Heart left ventricle (tissue), 16 donors: ENCODE data around the gene R3HDM2. TPM values are rescaled to one million over a fixed set of nuclear protein-coding genes. Genes with fewer than 3 reads are reported as not detected.

Source experiments
- ATAC-seq, 4 donors: fragments of 200-7000 bp; cut with Tn5 transposase; one replicate each; pipeline ENCODE4 v1.9.1; 2020 to 2022; ENCODE audit warnings: moderate library complexity in 4 of 4, mild to moderate bottlenecking in 3 of 4, moderate number of reproducible peaks in 1 of 4
- DNase-seq, 5 donors: peaks; one replicate each; pipeline ENCODE4 v3.0.0-alpha.2; 2020
- H3K27ac ChIP-seq, 12 donors: fragments of 200-600 bp; sonication (generic) in 4 of 12; one replicate each; pipeline versions ENCODE4 v1.5.0 to v1.8.0; 2016 to 2022; ENCODE audit warnings: mild to moderate bottlenecking in 2 of 12
- H3K27me3 ChIP-seq, 9 donors: fragments of 200-600 bp; sonication (generic) in 2 of 9; one replicate each; pipeline versions ENCODE4 v1.5.1 to v1.8.0; 2016 to 2022; ENCODE audit warnings: mild to moderate bottlenecking in 3 of 9
- H3K36me3 ChIP-seq, 9 donors: fragments of 200-600 bp; sonication (generic) in 2 of 9; one replicate each; pipeline versions ENCODE4 v1.5.0 to v1.8.0; 2018 to 2022; ENCODE audit warnings: mild to moderate bottlenecking in 2 of 9
- H3K4me1 ChIP-seq, 12 donors: fragments of 200-600 bp; sonication (generic) in 4 of 12; one replicate each; pipeline versions ENCODE4 v1.5.0 to v1.8.0; 2016 to 2022; ENCODE audit warnings: mild to moderate bottlenecking in 3 of 12
- H3K4me3 ChIP-seq, 12 donors: fragments of 200-600 bp; sonication (generic) in 4 of 12; one replicate each; pipeline versions ENCODE4 v1.5.0 to v1.8.0; 2017 to 2022; ENCODE audit warnings: mild to moderate bottlenecking in 9 of 12, moderate library complexity in 4 of 12
- H3K9me3 ChIP-seq, 12 donors: fragments of 200-600 bp; sonication (generic) in 4 of 12; one replicate each; pipeline versions ENCODE4 v1.5.0 to v1.8.0; 2016 to 2022; ENCODE audit warnings: mild to moderate bottlenecking in 1 of 12
- CTCF ChIP-seq, 12 donors: fragments of 200-600 bp; sonication (generic) in 4 of 12; IDR thresholded peaks; one replicate each; pipeline versions ENCODE4 v1.5.0 to v1.8.0; 2018 to 2022; ENCODE audit warnings: antibody characterized with exemption in 12 of 12, mild to moderate bottlenecking in 5 of 12
- POLR2A ChIP-seq, 2 donors: fragments of 450-650 bp; IDR thresholded peaks; one replicate each; pipeline ENCODE4 v1.6.1; 2017; ENCODE audit warnings: antibody characterized with exemption in 2 of 2, mild to moderate bottlenecking in 2 of 2, moderate library complexity in 2 of 2
- WGBS, 4 donors: extraction: QIAGEN DNeasy Blood & Tissue Kit in 2 of 4; methylation state at CpG; one replicate each; pipeline versions ENCODE4 v1.1.5 to v1.1.7; 2013 to 2018; 5-methylcytosine and 5-hydroxymethylcytosine counted together
- intact Hi-C, 10 donors: fragments of 100-400 bp; cut with DNase I; formaldehyde crosslinking; loops; one replicate each; pipeline versions ENCODE4 v1.11.1 to v1.14.2; 2022
- polyA plus RNA-seq, 2 donors: library from polyadenylated mRNA; stranded (reverse); fragments of 200-250 nt; gene quantifications; one replicate each; pipeline ENCODE4 v1.2.3, GENCODE V29; 2013
- total RNA-seq, 9 donors: library from RNA; depleted of rRNA in 2 of 9; stranded (reverse); fragments of >200 nt in 2 of 9; fragmentation: NEBNext Ultra II Directional in 3 of 9; extraction: Animal tissue kit (Norgen Biotek cat#: 25700) in 3 of 9; gene quantifications; one replicate each; pipeline versions ENCODE4 v1.1.0 to v1.2.4, GENCODE V29; 2016 to 2023
- donor health status: ischemic (EF 13 %, LVEDD 7.1; RV severe dilation, severe dysfunction).
- donor health status: healthy with polysubstance abuse.
- donor health status: DM: no; HTN: yes; CAD: no.
- donor health status: DM: no; HTN: no; CAD: no.
- donor health status: ischemic (EF 25% LVEDD 6.9; RV normal size, moderate dysfunction).
- donor health status: ischemic (EF 25% LVEDD 5.7; RV mildly dilated, moderate dysfunction).
- donor health status: healthy.
- donor health status: DM: yes; HTN: yes; CAD: no.
- donor health status: ischemic (EF 35%, LVEDD 5.7; RV mildly dilated, moderate dysfunction).
- donor health status: nonischemic (EF 11% LVEDD 7.7; RV severe dilation, severe dysfunction).
- donor health status: DM: yes; HTN: yes; CAD: no.
- donor health status: PGD.
- donor health status: ischemic (EF 29% LVEDD 5.4; RV normal size, mild dysfunction).
- donor health status: nonischemic (EF 23%, LVEDD 6.1; RV moderate dilation, normal function).

The R3HDM2 gene
- total and polyA plus RNA-seq, 11 donors: 12.7 to 102 (median 59.8) TPM

DNA sequence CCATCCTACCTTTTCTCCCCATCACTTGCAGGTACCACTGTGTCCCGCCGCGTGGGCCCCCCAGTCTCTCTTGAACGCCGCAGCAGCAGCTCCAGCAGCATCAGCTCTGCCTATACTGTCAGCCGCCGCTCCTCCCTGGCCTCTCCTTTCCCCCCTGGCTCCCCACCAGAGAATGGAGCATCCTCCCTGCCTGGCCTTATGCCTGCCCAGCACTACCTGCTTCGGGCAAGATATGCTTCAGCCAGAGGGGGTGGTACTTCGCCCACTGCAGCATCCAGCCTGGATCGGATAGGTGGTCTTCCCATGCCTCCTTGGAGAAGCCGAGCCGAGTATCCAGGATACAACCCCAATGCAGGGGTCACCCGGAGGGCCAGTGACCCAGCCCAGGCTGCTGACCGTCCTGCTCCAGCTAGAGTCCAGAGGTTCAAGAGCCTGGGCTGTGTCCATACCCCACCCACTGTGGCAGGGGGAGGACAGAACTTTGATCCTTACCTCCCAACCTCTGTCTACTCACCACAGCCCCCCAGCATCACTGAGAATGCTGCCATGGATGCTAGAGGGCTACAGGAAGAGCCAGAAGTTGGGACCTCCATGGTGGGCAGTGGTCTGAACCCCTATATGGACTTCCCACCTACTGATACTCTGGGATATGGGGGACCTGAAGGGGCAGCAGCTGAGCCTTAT, 39.6 kb upstream of the R3HDM2 start:
- Histone ChIP-seq H3K27me3 (peaks cover 4 to 41% (median 22%) of the 10 kb centered on the region in 9 donors), H3K4me3 (no peak overlapping the region), H3K9me3 (no peaks in the 10 kb centered on the region), H3K27ac (no peak overlapping the region), H3K4me1 (peaks cover 0 to 15% (median 5%) of the 10 kb centered on the region in 12 donors), H3K36me3 (peaks cover 0 to 72% (median 0%) of the 10 kb centered on the region in 9 donors)
- intact Hi-C loops: no loop called here
- DNase-seq: no peak
- WGBS, 4 donors: 86 to 94% (median 93%) methylated on average over 9 to 14 of the region's 14 CpGs
- ATAC-seq: no peak
- TF ChIP-seq POLR2A (IDR thresholded peaks at IDR 0.05) (no peak), CTCF (IDR thresholded peaks at IDR 0.05) (no peak)

DNA sequence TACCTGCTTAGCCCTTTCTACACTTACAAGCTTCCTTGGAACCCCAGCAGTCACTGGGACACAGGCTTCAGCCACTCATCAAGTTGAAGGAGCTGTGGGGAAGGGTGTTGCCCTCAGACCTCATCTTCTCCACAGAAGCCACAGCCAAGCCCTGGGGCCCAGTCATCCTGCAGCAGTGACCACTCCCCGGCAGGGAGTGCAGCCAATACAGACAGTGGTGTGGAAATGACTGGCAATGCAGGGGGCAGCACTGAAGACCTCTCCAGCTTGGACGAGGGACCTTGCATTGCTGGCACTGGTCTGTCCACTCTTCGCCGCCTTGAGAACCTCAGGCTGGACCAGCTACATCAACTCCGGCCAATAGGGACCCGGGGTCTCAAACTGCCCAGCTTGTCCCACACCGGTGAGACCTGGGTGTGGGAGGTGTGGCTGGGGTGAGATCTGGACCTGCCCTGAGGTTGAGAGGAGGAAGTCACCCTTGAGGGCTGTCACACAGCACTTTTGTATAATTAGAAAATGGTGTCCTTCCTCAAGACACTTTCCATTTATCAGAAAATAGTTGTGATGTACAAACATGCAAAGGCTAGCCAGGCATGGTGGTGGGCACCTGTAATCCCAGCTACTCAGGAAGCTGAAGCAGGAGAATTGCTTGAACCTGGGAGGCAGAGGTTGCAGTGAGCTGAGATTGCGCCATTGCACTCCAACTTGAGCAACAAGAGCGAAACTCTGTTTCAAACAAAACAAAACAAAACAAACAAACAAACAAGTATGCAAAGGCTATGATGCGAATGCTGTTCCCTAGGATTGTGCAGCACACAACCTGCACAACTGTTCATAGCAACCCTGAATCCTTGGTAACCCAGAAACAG, 38.7 kb upstream of the R3HDM2 start:
- H3K4me3 ChIP-seq: no peak overlapping the region
- no peak for DNase-seq
- H3K9me3 ChIP-seq: no peaks in the 10 kb centered on the region
- peaks cover 0 to 64% (median 0%) of the 10 kb centered on the region in 9 donors for H3K36me3 ChIP-seq
- ATAC-seq: no peak
- intact Hi-C loops: loop anchor here in 2 of 10 donors (10.0 kb wide), 1 partner anchor 155 kb away; no protein-coding TSS in a partner anchor
- H3K27me3 ChIP-seq: peaks cover 0 to 32% (median 13%) of the 10 kb centered on the region in 9 donors
- TF ChIP-seq CTCF (IDR thresholded peaks at IDR 0.05) (no peak), POLR2A (IDR thresholded peaks at IDR 0.05) (no peak)
- WGBS, 4 donors: 82 to 87% (median 85%) methylated on average over 10 of the region's 10 CpGs
- H3K27ac ChIP-seq: no peak overlapping the region
- H3K4me1 ChIP-seq: peaks cover 0 to 6% (median 0%) of the 10 kb centered on the region in 12 donors

DNA sequence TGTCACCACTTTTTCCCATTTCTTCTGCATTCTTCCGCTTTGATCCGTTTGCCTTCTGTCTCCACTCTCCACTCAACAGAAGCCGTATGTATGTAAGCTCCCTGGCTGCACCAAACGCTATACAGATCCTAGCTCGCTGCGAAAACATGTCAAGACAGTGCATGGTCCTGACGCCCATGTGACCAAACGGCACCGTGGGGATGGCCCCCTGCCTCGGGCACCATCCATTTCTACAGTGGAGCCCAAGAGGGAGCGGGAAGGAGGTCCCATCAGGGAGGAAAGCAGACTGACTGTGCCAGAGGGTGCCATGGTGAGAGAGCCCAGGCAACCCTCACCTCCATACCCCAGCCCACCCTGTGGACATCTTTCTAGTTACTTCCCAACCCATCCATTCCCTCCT, 37.1 kb upstream of the R3HDM2 start:
- Histone ChIP-seq H3K27me3 (peaks cover 0 to 18% (median 5%) of the 10 kb centered on the region in 9 donors), H3K36me3 (peaks cover 0 to 48% (median 0%) of the 10 kb centered on the region in 9 donors), H3K4me1 (peaks cover 0 to 2% (median 0%) of the 10 kb centered on the region in 12 donors), H3K27ac (no peak overlapping the region), H3K9me3 (no peaks in the 10 kb centered on the region), H3K4me3 (no peak overlapping the region)
- intact Hi-C loops: loop anchor here in 2 of 10 donors (10.0 kb wide), 1 partner anchor 157 kb away; no protein-coding TSS in a partner anchor
- DNase-seq: no peak
- TF ChIP-seq POLR2A (IDR thresholded peaks at IDR 0.05) (no peak), CTCF (IDR thresholded peaks at IDR 0.05) (no peak)
- WGBS, 4 donors: 73 to 83% (median 81%) methylated on average over 11 of the region's 11 CpGs
- no peak for ATAC-seq
